HG03280 (cell line): ENCODE measurements around the gene CCL27.
A peak's percentile ranks its signal among the peaks of the same experiment; 100 is the strongest.

Experiments used
- ATAC-seq: cut with Tn5 transposase; IDR thresholded peaks from one replicate; pipeline ENCODE4 v1.9.1; 2021; ENCODE audit warnings: mild to moderate bottlenecking, moderate library complexity; ENCODE audit not compliant: unreplicated experiment

The CCL27 gene, protein sequence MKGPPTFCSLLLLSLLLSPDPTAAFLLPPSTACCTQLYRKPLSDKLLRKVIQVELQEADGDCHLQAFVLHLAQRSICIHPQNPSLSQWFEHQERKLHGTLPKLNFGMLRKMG

DNA sequence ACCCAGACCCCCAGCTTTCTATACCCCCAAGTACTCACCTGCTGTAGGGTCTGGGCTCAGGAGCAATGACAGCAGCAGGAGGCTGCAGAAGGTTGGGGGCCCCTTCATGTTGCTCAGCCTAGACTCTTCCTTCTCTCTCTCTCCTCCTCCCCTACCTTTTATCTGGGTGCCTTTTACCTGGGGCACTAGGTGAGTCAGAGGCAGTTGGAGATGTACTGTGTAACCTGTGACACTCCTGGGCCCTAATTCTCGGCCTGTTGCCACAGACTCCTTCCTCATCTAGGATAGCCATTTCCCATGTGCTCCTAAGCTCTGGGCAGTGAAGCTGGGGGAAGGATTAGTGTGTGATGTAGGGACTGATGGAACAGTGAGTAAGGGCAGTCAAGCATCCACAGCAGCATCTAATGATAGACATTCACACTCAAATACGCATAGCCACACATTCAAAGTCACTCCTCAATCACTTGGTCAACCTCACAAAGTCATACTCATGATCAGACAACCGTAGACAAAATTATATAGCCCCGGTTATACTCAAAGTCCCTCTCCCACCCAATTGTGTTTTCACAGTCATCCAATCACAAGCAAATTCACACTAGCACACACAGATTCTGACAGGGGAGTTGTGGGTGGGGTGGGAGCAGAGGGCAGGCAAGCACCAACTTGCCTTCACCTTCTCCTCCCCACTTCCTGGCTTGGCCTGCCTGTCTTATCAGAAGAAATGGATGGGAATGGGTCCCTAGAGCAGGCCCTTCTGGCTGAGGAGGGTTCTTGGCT is at the start of gene CCL27:
Gene CCL27 (minus strand): TSS at position 132 of the 777 bp plus-strand sequence. CDS start 24 bp downstream, at position 108.
- ATAC-seq = no peak

DNA sequence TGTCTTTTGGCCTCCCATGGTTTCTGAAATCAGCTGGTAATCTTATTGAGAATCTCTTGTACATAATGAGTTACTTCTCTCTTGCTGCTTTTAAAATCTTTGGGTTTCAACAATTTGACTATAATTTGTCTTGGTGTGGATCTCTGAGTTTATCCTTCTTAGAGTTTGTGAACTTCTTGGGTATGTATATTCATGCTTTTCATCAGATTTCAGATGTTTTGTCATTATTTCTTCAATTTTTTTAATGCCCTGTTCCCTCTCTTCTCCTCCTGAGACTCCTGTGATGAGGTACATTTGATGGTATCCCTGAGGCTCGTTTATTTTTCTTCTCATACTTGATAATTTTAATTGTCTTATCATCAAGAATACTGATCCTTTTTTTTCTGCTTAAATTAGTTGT is 49.7 kb upstream of the CCL27 start:
- no peak for ATAC-seq

DNA sequence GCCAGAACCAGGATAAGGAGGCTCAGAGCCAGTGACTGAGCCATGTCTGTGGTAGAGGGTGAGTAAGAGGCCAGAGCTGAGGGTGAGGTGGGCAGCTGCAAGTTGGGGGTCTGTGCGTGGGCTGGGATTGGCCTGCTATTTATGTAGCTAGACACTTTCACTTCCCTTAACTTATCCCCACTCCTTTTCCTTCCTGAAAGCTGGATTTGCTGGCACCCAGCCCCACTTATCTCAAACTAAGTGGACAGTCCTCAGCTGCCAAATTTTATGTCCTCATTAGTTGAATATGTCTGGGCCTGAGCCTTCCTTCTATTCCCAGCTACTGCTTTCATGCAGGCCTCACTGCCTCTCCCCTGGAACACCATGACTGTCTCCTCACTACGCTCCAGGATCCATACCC is 47.6 kb upstream of the CCL27 start, which contains the start of gene CCL21:
Gene CCL21 (minus strand): TSS at position 114 of the 400 bp plus-strand sequence. CDS start 70 bp downstream, at position 44.
- ATAC-seq = no peak

DNA sequence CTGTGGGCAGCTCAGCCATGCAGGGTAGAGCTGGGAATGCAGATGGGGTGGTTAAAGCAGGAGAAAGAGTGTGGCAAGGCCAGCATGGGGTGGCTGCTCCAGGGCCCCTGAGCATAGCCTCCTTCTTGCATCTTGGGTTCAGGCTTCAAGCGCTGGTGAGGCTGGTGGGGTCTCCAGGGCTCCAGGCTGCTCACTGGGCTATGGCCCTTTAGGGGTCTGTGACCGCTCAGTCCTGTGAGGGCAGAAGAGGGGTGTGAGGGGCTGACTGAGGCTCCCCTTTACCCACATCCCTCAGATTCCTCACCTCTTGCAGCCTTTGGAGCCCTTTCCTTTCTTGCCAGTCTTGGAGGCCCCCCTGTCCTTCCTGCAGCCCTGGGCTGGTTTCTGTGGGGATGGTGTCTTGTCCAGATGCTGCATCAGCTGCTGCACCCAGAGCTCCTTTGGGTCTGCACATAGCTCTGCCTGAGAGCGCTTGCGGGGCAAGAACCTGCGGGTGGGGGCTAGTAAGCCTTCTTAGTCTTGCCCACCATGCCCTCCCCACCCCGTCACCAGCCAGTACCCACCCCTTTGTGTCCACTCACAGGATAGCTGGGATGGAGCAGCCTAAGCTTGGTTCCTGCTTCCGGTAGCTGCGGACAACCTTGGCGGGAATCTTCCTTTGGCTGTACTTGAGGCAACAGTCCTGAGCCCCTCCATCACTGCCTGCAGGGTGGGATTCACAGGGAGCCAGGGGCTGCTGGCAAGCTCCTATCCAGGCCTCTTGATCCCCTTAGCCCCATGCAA is 46.9 kb upstream of the CCL27 start:
- ATAC-seq = no peak

DNA sequence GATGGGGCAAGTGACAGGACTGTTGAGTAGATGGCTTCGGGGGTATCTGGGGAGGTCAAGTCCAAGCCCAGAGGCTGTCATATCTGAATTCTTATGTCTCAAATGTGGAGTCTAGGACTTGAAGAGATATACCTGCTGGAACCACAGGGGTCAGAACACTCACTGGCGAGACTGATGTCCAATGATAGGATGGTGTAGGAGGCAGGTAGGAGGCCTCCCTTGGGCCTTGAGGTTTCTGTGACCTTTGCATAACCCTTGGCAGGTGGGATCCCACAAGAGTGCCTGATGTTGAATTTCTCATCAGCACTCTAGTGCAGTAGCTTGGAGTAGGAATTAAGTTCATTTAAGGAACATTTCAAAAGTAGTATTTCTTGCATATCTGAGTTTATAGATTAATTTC is 44.7 kb upstream of the CCL27 start:
- no peak for ATAC-seq

DNA sequence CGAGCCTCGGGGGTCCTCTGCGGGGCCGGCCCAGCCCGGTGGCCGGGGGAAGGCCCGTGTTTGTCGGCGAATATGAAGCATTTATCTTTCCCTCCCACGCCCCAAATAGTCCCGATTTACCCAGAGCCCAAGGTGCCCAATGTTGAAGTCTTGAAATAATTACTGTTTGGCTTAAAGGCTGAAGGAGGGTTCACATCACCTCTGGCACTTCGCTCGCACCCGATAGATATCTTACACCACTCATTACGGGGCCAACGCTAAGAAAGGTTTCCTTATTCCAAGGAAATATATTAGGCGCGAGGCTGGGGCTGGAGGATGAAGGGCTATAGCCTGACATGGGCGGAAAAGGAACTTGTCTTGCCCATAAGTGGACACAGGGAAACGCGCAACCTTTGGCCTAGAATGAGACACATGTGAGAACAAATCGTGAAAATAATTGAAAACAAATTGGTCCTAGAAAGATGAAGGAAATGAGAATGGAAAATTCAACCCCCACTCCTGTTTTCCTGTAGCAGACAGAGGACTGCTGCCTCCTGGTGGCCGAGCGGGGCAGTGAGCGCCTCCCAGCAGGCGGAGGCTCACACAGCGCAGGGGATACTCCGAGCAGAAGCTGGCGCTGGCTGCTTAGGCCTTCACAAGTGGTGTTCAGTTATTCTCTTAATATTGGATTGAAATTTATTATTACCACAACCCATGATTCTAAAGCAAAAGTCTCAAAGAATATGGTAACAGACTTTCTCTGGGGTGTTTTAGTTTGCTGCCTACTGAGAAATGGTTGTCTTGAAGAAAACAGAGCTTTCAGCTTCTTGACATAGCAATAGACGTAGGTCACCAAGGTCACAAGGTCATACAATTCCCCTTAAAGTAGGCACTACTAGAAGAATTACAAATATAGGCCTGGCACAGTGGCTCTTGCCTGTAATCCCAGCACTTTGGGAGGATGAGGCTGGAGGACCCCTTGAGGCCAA is 39.6 kb upstream of the CCL27 start:
- ATAC-seq = peak; percentile 79

DNA sequence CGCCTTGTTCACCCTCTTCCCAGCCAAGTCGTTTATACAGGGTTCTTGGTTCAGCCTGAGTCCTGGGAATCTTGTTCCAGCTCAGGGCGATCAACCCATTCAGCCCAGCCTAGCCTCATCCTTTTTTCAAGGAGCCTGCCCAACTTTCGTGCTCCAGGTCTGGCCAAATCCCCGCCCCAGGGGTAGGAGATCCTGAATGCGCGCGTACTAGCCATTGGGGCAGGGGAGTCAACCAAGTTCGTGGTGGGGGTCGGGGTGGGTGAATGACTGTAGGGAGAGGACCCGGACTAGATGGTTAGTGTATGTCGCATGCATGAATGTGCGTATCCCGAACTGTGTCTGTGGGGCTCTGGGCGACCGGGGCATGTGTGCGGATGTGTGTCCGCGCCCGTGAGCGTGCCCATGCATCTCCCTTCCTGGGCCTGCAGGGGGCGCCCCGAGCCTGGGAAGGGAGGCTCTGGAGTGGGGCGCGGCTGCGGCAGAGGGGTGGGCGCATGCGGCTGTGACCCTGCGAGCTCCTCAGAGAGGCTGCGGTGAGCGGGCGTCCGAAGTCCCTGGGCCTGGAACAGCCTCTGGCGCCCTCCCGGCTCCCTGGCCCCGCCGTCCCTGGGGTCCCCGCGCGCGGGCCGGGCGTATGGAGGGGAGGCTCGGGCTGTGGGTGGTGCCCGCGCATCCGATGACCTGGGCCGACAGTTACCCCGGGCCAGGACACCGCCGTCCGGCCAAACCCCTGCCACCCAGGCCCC is 38.7 kb upstream of the CCL27 start:
- peak; percentile 61 for ATAC-seq

DNA sequence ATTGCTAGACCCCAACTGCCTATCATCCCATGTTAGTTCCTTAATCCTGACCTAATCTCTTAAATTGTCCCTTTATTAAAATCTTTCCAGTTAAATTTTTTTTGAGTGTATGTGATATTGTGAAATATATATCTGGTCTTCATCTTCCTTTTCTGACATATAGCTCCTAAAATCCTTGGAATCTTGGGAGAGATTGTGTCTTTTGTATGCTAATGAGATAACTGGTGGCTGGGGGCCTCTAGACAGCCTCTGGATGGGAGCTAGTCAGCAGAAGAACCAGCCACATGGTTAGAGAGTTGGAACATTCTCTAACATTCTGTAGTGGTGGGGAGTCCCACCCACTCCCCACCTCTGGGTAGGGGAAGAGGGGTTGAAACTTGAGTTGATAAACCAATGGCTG is 32.4 kb upstream of the CCL27 start:
- ATAC-seq = no peak

DNA sequence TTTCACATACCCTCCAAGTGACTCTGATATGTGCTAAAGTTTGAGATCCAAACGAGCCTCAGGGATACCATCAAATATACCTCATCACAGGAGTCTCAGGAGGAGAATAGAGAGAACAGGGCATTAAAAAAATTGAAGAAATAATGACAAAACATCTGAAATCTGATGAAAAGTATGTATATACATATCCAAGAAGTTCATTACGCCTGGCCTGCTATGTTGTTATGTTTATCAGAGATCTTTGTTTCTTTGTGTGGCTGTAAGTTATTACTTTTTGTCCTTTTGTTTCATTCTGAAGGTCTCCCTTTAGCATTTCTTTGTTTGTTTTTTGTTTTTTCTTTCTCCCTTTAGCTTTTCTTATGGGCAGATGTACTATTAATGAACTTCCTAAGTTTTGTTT is 31.1 kb upstream of the CCL27 start:
- ATAC-seq = no peak

DNA sequence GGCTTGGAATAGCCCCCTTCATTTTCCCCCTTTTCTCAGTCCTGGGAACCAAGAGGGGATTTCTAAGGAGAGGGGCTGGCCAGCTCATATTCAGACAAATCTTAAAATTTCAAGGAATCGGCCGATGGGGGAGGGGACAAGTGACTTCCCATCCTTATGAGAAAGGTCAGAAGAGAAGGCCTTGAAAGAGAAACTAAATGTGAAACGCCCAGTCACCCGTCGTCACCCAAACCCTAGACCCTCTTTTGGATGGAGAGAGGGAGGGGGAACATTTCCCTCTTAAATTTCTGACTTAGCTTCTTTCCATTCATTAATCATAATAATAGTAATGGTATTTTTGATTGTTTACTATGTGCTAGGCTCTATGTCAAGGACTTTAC is 29.5 kb upstream of the CCL27 start:
- ATAC-seq = no peak

DNA sequence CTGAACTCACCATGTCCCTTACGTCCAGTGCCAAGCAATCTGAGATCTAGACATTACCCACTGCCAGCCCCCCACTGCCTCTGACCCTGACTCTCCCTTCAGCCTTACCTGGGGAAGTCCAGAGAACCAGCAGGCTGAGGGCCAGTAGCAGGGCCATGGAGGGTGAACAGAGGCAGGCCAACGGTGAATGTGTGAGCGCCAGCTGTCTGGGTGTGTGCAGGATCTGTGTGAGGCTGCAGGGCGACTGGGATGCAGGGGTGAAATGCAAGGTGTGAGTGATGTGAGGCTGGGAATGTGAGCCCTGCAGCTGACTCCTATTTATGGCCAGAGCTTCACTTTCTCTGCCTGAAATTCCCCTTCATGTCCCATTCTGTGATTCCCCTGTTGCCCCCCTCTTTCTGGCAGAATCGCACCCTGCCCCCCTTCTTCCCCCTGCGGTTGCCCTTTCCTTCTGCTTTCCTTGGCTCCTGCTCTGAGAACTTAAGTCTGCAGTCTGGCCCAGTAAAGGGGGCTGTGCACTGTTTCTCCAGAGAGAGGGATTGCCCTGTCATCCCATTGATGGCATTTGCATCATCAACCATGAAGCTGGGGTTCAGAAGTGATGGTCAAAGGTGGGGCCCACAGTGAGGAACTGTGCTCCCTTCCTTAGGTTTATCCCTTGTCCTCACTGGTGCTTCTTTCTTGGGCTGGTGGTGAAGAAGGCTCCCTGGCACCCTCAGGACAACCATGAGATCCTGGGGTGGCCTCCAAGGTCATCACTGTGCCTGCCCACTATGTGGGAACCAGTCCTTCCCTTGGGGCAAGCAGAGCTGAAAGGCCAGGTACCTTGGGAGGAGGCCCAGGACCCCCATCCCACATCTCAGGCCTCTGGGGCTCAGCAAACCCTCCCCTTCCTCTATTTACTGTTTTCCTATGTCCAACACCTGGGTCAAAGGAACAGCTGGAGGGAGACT is 28.8 kb upstream of the CCL27 start, which contains the start of gene CCL19:
Gene CCL19 (minus strand): TSS at position 294 of the 953 bp plus-strand sequence. CDS start 137 bp downstream, at position 157.
- no peak for ATAC-seq

DNA sequence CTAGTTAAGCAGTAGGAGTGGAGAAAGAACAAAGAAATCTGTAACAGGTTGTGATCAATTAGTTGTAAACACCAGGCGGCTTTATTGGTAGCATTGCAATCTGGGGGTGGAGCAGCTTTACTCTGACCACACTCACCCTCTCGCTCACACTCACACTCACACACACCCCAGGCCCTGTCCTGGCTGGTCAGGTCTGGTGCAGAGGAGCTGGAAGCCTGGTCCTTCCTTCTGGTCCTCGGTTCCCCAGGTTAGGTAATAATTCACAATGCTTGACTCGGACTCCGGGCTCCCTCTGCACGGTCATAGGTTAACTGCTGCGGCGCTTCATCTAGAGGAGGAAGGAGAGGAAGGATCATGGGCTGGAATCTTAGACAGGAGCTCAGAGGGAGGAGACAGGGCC is 27.1 kb upstream of the CCL27 start:
- ATAC-seq = no peak

DNA sequence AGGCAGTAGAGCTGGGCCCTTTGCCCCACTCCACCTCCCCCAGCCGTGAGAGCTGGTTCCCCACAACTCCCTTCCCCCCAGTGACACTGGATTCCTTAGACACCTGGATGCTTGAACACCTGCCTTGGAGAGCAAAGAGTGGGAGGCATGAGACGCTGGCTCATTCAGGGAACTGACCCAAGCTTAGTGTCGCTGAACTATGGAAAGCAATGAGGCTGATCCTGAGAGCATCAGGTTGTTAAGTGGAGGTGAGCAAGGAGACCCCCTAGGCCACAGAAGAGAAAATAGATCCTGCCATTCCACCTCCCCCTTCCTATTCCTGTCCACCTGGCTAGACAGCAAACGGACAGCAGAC is 26.6 kb upstream of the CCL27 start:
- ATAC-seq = no peak

DNA sequence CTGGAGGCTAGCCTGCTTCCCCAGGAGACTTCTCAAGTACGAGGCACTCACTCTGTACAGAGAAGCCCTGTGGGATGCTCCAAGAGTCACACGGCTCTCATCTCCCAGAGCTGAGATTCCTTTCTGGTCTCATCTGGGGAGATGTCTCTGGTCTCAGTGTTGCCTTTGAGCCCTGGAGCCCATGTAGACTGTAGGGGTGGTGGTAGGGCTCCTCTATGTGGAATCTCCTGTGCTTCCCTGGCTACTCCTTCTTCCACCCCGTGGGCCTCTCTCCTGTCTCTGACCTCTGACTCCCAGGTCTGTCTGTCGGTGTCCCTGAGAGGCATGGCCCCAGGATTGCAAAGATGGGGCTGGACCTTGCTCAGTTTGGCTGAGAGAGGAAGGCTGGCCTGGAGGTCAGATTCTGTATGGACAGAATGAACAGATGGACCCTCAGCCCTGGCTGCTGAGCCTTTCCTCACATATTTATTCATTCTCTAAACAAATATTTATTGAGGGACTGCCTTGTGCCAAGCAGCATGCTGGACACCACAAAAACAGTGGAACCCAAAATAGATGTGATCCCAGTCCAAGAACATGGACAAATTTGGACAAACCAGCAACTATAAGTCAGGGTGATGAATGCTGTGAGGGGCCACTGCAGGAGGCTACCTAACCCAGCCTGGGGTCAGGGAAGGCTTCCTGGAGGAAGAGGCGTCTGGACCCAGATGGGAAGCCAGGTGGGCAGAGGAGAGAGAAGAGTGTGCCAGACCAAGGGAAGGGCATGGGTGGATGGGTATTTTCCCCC is 26.1 kb upstream of the CCL27 start:
- ATAC-seq = no peak

DNA sequence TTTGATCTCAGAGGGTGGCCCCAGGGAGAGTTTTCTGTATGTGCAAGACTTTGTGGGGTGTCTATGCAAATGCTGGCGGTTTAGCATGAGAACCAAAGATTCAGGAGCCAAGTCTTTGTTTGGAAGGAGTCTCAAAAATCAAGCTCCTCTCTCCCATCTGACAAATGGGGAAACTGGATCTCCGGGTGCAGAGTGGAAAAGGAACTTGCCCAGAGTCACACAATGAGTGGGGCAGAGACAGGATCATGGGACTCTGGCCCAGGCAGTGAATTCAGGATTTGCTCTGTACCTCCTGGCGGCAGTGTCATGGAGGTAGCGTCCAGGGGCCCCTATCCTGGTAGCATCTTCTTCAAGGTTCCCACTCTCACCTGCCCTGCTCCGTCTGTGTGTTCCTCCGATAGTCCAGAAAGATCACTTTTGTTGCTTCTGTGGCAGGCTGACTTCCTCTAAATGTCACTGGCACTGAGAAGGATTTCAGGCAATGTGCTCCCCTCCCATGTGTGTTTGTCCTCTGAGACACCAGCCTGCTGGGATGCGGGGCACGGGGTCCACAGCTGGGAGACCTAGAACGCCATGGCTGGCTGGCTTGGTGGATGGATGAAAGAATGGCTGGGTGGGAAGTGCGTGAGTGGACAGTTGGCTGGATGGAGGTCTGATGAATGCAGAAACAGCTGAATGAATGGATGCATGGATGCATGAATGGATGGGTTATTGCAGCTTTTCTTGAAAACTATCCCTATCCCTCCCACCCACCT is 25.0 kb upstream of the CCL27 start:
- no peak for ATAC-seq

DNA sequence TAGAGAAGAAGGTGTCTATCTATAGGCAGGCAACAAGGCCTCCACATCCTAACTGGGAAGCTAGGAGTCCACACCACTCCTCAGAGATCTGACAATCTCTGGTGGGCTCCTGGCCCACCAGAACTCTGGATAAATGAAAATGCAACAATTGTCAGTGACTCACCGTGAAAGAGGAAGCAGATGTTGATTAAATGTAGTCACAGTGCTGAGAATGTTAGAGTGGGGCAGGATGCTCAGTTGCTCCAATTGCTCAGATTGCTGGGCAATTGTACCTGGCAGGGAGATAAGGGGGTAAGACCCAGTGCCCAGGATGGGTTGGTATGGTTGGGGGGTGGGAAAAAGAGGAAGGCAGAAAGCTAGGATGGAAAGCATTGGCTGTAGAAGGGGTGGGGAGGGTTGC is 24.3 kb upstream of the CCL27 start:
- ATAC-seq = no peak

DNA sequence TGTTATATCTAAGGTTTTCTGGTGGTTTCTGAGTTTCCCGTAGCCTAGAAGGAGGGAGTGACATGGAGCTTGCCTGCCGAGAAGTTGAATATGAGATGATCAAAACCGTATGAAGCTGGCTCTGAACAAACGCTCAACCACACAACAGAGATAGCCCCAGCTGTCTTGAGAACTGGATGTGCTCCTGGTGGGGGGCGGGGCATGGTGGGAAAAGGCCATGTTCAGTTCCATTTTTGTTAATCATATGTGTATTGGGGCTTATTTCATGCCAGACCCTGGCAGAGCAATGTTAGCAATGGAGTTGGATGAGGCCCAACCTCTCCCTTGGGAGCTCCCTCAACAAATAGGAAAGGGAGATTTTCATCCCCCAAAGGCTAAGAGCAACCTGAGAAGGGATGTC is 23.8 kb upstream of the CCL27 start:
- ATAC-seq = no peak
